MCF 10A (cell line): Measurements from ENCODE around the gene LRRC75B. TPM values are rescaled to one million over a fixed set of nuclear protein-coding genes. Genes with fewer than 3 reads are reported as not detected.
"Not testable (repeated sequence)": the region's sequence is repeated elsewhere in the genome, so short reads cannot be mapped to it uniquely, and the experiment has no call there.

Experiments
- Bru-seq: library from RNA; stranded (reverse); fragments of 400-500 nt; gene quantifications from one replicate; lab custom pipeline; 2021; lab: Mats Ljungman, UMichigan
- BruChase-seq, 2 experiments: library from RNA; stranded (reverse); fragments of 400-500 nt; gene quantifications; one replicate each; lab custom pipeline; 2021; lab: Mats Ljungman, UMichigan
- BruUV-seq: library from RNA; stranded (reverse); fragments of 400-500 nt; replicated peaks from 2 replicates; lab custom pipeline; 2021; lab: Mats Ljungman, UMichigan
- CTCF ChIA-PET: fragments of 300-600 bp; sonication (Branson Sonifier 250); formaldehyde crosslinking; extraction: SDS; loops from one replicate; lab custom pipeline; 2021; ENCODE audit warnings: antibody characterized with exemption, inconsistent platforms; lab: Yijun Ruan, JAX
- POLR2A ChIA-PET: fragments of 300-600, 350-650 bp; sonication (Branson Sonifier 250); formaldehyde crosslinking; extraction: SDS; loops from one replicate; lab custom pipeline; 2020; ENCODE audit warnings: antibody characterized with exemption, inconsistent platforms; lab: Yijun Ruan, JAX
- DNase-seq: peaks from one replicate; pipeline ENCODE4 v3.0.0-alpha.2; 2018; ENCODE audit not compliant: unreplicated experiment
- H3K27ac Mint-ChIP-seq: one replicate; pipeline ENCODE4 v1.8.0; 2022; ENCODE audit warnings: mild to moderate bottlenecking, low read depth, mixed read lengths; ENCODE audit not compliant: unreplicated experiment
- H3K27me3 Mint-ChIP-seq: one replicate; pipeline ENCODE4 v1.8.0; 2022; ENCODE audit warnings: mixed read lengths; ENCODE audit not compliant: insufficient read depth, unreplicated experiment
- H3K36me3 Mint-ChIP-seq: one replicate; pipeline ENCODE4 v1.8.0; 2022; ENCODE audit warnings: mild to moderate bottlenecking, moderate library complexity, mixed read lengths; ENCODE audit not compliant: insufficient read depth, unreplicated experiment
- H3K4me1 Mint-ChIP-seq: one replicate; pipeline ENCODE4 v1.8.0; 2022; ENCODE audit warnings: mixed read lengths; ENCODE audit not compliant: insufficient read depth, unreplicated experiment
- H3K4me3 Mint-ChIP-seq: one replicate; pipeline ENCODE4 v1.8.0; 2022; ENCODE audit warnings: mild to moderate bottlenecking, moderate library complexity, mixed read lengths; ENCODE audit not compliant: unreplicated experiment
- H3K9me3 Mint-ChIP-seq: one replicate; pipeline ENCODE4 v1.8.0; 2022; ENCODE audit warnings: mixed read lengths; ENCODE audit not compliant: unreplicated experiment
- CTCF ChIP-seq: fragments of 200-600 bp; IDR thresholded peaks from one replicate; pipeline ENCODE4 v1.8.0; 2022; ENCODE audit warnings: antibody characterized with exemption, mild to moderate bottlenecking; ENCODE audit not compliant: unreplicated experiment
- intact Hi-C: fragments of 100-400 bp; cut with micrococcal nuclease; formaldehyde crosslinking; loops from 2 replicates; pipeline ENCODE4 v1.14.1; 2022
- long read RNA-seq: library from polyadenylated mRNA; stranded (forward); transcript quantifications from one replicate; pipeline ENCODE4 v2.0.0, GENCODE V29; 2022
- total RNA-seq: library from RNA; stranded (reverse); gene quantifications from 2 replicates; pipeline ENCODE4 v1.2.3, GENCODE V29; 2022

Gene LRRC75B
- total RNA-seq (2.6 and 3.2 TPM in 2 replicates), Bru-seq, nascent RNA (percentile 26 among the genes with signal in this experiment), BruChase-seq, experiment 1, labeled RNA remaining after a 6-hour chase (percentile 21 among the genes with signal in this experiment), BruChase-seq, experiment 2, labeled RNA remaining after a 2-hour chase (percentile 32 among the genes with signal in this experiment)
- long read RNA-seq, partial matches to known transcripts, result 1 of 8 reads
- long read RNA-seq, other reads (novel, unspliced or antisense), result 6 of 8 reads

GRCh38 chr22:24592851-24593558, at the start of gene LRRC75B:
LRRC75B (minus strand) TSS chr22:24593073; CDS start chr22:24593039, 34 bp downstream.
- CTCF ChIA-PET, result interaction anchor here (0.9 kb wide), 1 partner anchor 145 kb away, joined by 4 read pairs; no protein-coding TSS in a partner anchor
- Mint-ChIP-seq H3K27me3 (no peaks in the 10 kb centered on the region), H3K4me1 (no peaks in the 10 kb centered on the region), H3K27ac (no peak within 1 kb of the TSS), H3K36me3 (no peaks in the 10 kb centered on the region), H3K9me3 (no peaks in the 10 kb centered on the region), H3K4me3 (peak within 1 kb of the TSS; percentile 76)
- DNase-seq, result peak; percentile 81
- BruUV-seq, result no TSS peak
- intact Hi-C loops, result no loop called here
- TF ChIP-seq CTCF, result no peak
- POLR2A ChIA-PET, result interaction anchor here (0.7 to 1.2 kb wide), 2 partner anchors 15 to 38 kb away, joined by 3 to 6 read pairs; partner anchors contain the start of gene GUCD1

GRCh38 chr22:24642307-24642706, 49.4 kb upstream of the LRRC75B start:
- BruUV-seq, H3K9me3 Mint-ChIP-seq, H3K4me1 Mint-ChIP-seq, DNase-seq, intact Hi-C loops, POLR2A ChIA-PET, H3K36me3 Mint-ChIP-seq, CTCF ChIA-PET, H3K27ac Mint-ChIP-seq, H3K4me3 Mint-ChIP-seq: not testable (repeated sequence)
- H3K27me3 Mint-ChIP-seq, result peaks cover 22% of the 10 kb centered on the region

GRCh38 chr22:24636513-24636912, 43.6 kb upstream of the LRRC75B start:
- H3K27me3 Mint-ChIP-seq, result peaks cover 25% of the 10 kb centered on the region
- CTCF ChIA-PET, intact Hi-C loops, H3K36me3 Mint-ChIP-seq, H3K4me3 Mint-ChIP-seq, DNase-seq, H3K27ac Mint-ChIP-seq, BruUV-seq, H3K4me1 Mint-ChIP-seq, H3K9me3 Mint-ChIP-seq, POLR2A ChIA-PET: not testable (repeated sequence)

GRCh38 chr22:24634776-24635389, 42.0 kb upstream of the LRRC75B start:
- POLR2A ChIA-PET, DNase-seq, intact Hi-C loops, H3K9me3 Mint-ChIP-seq, H3K27ac Mint-ChIP-seq, CTCF ChIA-PET, H3K4me1 Mint-ChIP-seq, H3K36me3 Mint-ChIP-seq, H3K4me3 Mint-ChIP-seq, BruUV-seq: not testable (repeated sequence)
- peaks cover 16% of the 10 kb centered on the region for H3K27me3 Mint-ChIP-seq

DNA sequence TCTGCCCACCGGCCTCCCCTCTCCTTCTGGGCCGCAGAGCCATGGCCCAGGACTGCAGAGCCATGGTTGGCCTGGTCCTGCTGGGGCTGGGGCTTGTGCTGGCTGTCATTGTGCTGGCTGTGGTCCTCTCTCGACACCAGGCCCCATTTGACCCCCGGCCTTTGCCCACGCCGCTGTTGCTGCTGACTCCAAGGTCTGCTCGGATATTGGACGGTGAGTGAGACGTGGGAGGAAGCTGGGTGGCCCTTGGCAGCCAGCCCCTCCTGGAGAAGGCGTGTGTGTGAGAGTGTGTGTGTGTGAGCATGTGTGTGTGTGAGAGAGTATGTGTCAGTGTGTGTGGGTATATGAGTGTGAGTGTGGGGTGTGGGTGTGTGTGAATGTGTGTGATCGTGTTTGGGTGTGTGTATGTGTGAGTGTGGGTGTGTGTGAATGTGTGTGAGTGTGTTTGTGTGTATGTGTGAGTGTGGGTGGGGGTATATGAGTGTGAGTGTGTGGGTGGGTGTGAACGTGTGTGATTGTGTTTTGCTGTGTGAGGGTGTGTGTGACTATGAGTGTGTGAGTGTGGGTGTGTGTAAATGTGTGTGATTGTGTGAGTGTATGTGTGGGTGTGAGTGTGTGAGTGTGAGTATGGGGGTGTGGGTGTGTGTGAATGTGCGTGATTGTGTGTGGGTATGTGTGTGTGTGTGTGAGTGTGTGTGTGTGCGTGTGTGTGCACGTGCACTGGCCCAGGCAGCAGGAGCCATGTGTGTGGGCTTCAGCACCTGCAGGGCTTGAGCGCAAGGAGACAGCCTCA, 40.6 kb upstream of the LRRC75B start:
- peak overlapping the region; percentile 54 for H3K27ac Mint-ChIP-seq
- CTCF ChIA-PET, POLR2A ChIA-PET, BruUV-seq, H3K4me1 Mint-ChIP-seq, intact Hi-C loops, H3K4me3 Mint-ChIP-seq, H3K36me3 Mint-ChIP-seq, H3K9me3 Mint-ChIP-seq, DNase-seq: not testable (repeated sequence)
- peaks cover 14% of the 10 kb centered on the region for H3K27me3 Mint-ChIP-seq

DNA sequence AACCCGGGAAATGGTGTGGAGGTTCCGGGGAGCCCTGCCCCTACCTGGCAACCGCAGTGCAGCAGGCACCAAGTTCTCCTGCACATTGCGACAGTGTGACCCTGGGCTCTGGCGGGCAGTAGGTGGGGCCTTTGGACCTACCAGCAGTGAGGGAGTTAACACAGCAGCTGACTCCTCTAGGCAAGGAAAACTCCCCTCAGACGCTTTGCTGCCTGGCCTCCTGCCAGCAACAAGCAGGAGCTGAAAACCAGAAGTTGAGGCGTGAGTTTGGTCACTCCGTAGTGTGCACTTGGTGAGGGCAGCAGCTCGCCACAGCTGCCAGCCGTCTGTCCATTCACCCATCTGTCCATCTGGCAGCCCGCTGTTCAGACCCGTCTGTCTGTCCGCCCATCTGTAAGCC, 39.8 kb upstream of the LRRC75B start:
- intact Hi-C loops, CTCF ChIA-PET, H3K36me3 Mint-ChIP-seq, H3K4me3 Mint-ChIP-seq, BruUV-seq, H3K4me1 Mint-ChIP-seq, DNase-seq, H3K9me3 Mint-ChIP-seq, H3K27ac Mint-ChIP-seq, POLR2A ChIA-PET: not testable (repeated sequence)
- H3K27me3 Mint-ChIP-seq, result peaks cover 14% of the 10 kb centered on the region

- POLR2A ChIA-PET, intact Hi-C loops, H3K27ac Mint-ChIP-seq, H3K36me3 Mint-ChIP-seq, H3K4me3 Mint-ChIP-seq, BruUV-seq, CTCF ChIA-PET, H3K9me3 Mint-ChIP-seq, H3K4me1 Mint-ChIP-seq, DNase-seq: not testable (repeated sequence)
- peaks cover 14% of the 10 kb centered on the region for H3K27me3 Mint-ChIP-seq
Measured at GRCh38 chr22:24631430-24632122, 38.7 kb upstream of the LRRC75B start.
